Activated T-helper 1 cell treated with Interleukin-2 at 50 U/mL for 16 hours (primary cell): Measurements from ENCODE around the gene CXXC5.

ENCODE experiments used
- DNase-seq: peaks from one replicate; pipeline ENCODE4 v3.0.0-alpha.2; 2020; ENCODE audit warnings: low read depth

CXXC5 gene

DNA sequence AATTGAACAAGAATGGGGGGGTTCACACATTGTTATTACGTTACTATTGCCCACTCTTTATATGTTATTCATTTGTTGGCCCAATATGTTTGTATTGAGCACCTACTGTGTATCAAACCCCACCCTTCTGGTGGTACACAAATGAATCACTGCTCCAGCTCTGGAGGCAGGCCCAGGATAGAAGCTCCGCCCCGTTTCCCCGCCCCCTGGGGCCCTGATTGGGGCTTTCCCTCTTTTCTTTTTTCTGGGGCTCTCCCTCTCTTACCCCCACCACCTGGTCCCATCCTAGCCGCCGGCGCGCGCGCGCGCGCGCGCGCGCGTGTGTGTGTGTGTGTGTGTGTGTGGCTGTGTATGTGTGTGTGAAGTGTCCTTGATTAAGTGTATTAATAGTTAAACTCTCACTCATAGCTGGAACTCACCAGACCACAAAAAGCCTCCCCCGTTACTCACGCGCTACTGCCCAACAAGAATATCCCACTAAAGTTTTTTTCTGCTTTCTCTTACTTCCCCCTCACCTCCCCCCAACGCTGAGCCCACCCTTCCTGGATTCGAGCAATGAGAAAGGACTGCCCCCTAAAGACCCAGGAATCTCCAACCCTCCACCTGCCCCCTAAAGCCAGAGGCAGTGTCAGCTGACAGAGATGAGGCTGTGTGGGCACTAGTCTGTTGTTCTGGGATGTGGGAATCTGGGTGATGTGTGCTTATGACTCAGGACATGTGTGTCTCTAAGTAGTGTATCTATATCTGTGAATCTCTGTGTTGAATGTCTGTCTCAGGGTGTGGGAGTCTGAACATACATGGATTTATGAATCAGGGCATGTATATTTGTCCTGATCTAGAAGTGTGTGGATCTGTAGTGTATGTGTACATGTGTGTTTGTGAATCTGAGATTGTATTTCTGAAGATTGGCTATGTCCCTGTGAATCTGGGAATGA, 4.0 kb downstream of the CXXC5 start:
- DNase-seq: no peak

DNA sequence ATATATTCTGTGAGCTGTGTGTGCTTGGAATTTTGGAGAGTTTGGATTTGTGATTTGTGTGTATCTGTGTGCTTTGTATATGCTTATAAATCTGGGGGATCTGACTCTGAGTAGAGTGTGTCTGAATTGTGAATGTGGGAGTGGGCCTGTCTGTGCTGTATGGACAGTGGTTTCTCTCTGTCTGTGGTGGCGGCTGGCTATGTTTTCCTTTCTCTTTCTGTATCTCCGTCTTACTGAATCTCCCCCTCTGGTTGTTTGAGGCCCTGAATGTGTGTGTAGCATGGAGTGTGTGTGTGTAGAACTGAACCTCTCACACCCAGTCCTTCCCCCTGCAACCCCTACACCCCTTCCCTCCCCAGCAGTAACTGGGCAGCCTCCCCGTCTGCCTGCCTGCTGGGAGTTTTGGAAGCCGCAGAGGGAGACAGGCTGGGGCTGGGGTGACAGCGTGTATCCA, 4.7 kb downstream of the CXXC5 start:
- no peak for DNase-seq

DNA sequence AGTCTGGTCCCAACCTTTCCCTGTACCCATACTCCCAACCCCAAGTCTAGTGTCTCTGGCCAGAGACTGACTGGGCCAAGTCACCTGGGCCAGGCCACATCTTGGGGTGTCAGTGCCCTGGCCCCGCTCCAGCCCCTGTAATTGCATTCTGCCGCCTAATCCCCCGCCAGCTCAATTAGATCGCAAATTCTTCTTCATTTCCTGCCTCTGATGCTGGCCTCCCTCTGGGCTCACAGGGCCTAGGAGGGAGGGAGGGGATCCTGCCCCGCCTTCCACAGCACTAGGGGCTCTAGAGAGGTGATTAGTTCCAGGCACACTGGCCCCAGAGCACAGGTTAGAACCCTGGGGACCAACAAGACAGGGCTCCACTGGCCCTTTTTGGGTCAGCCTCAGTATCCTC, 5.5 kb downstream of the CXXC5 start:
- DNase-seq: no peak

DNA sequence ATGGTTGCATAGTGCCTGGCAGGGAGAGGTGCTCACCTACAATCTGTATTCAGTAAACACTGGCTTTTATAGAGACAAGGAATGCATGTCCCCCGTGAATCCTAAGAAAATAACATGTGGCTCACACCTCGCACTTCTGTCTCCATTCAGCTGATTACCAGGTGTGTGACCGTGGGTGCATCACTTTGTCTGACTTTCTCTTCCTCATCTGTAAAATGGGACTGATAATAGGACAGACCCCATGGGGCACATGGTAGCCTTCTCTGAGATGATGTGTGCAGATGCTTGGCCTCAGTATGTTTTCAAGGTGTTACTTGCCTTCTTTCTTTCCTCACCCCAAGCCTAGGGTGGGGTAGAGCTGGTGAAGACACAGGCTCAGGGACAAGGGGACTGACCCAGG, 6.3 kb downstream of the CXXC5 start:
- no peak for DNase-seq

DNA sequence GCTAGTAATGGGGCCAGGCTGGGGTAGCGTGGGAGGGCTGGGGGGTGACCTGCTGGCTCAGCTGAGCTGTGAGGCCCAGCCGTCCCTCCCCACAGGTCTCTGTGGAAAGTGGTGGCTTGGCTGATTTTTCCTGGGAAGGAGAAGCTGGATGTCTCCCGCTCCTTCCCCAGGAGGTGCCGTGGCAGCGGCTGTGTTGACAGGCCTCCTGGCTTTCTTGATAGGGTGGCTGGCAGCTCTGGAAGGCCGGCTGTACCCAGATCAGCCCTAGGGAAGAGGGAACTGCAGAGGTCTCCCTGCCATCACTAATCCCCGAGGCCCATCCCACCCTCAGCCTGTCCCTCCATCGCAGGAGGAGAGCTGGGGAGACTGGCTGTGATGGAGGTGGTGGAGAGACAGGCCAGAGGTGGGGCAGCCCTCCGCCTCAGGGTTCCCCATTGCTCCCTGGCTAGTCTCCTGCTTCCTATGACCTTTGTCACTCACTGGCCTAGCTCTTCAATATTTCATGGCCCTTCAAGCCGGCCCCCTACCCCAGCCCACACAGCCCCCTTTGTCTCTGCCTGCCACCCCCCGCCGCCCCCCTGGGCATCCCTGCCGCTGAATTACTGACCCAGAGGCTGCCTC, 6.8 kb downstream of the CXXC5 start:
- DNase-seq: no peak

DNA sequence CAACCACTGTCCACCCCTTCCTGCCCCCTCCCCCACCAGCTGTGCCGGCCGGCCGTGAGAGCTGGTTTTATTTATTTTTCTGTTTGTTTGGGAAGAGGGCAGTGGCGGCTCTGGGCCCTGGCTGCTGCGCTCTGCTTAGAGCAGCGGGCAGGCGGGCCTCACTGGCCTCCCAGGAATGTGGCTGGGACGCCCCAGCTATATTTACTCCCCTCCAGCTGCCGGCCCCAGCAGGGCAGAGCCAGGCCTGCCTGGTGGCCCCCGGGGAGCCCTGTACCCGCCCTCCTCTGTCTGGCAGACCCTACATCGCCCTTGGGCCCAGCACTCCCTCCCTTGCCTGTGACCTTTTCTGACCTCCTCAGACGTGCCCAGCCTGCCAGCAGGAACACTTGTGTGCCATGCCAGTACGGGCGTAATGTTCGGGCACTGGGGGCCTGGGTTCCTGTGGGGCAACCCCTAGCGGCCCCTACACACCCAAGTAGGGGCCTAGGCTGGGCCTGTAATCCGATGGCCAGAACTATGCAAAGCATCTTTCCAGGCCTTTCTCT, 7.7 kb downstream of the CXXC5 start:
- DNase-seq: no peak

DNA sequence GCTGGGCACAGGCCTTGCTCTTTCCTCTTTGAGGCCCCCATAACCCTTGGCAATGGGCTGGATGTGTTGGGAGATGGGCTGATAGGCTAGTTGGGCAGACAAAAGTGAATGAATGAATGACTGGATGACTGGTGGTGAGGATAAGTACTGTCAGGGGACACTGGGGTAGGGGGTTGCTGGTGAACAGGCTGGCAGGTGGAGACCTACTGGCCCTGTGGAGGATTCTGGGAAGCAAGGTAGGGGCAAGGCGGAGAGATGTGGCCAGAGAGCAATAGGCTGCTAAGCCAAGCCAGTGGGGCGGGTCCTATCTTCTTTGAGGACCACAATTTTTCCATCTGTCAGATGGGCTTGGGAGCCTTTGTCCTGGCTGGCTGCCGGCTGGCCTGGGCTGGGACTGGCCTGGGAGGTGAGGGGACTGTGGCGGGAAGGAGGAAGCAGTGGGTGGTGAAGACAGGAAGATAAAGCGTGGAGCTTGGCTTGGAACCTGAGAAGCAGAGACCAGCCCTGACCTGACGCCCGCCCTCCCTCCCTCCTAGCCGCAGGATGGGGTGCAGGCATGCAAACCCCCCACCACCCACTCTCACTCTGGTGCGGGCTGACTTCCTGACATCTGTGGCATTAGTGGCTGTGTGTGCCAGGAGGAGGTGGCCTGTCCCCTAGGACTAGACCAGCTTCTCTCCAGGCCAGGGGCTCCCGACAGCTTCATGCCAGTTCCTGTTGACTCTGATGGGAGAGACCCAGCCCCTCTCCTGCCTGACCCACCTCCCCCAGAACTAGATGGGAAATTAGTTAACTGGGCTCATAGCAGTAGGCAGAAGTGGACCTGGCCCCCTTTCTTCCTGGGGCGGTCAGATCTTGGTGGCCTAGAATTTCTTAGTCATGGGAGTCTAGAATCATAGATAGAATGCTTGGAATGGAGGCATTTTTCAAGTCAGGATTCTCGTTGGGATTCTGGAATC, 9.5 kb downstream of the CXXC5 start:
- no peak for DNase-seq

DNA sequence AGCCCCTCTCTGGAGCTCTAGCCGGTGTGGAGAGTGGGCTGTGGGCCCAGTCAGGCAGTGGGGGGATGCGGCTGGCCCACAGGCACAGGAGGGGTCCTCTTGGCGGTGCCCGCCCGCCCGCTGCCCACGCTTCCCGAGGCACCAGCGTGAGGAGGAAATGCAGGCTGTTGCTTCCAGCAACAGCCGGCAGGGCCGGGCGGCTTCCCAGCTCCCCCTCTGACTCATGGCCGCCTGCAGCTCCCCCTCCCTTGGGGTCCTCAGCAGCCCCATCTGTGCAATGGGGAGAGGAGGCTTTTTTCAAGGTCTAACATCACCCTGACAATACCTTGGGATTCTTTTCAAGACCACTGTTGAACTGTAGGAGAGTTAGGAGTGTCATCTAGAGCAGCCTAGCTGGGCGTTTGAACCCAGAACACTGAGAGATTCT, 10.4 kb downstream of the CXXC5 start:
- no peak for DNase-seq

DNA sequence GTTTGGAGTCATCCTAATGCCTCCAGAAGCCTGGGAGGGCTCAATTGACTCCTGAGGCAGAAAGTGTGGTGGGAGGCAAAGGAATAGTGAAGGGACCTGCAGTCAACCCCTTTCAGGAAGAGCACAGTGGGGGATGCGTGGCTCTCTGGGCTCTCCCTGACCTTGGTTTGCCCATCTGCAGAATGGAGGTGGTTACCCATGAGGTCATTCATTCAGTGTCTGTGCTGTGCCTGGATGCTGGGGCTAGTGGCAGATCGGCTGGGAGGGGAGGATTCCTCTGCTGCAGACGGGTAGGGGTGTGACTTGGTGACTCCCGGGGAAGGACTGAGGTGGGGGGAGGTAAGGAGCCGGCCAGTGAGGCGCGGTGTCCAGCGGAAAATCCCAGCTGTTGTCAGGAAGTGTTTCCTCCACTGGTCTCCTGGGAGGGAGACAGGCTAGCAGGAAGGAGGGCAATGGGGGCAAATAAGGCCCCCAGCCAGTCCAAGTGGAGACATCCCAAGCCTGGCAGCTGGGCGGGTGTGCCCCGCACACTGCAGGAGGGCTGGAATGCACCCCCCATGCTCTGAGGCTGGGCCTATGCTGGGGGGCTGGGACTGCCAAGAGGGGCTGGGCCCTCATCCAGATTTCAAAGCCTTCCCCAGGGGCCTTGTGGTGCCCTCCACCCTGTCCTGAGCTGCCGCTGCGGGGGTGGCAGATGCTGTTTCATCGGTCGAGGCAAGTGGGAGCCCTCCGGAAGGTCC, 10.9 kb downstream of the CXXC5 start:
- no peak for DNase-seq

DNA sequence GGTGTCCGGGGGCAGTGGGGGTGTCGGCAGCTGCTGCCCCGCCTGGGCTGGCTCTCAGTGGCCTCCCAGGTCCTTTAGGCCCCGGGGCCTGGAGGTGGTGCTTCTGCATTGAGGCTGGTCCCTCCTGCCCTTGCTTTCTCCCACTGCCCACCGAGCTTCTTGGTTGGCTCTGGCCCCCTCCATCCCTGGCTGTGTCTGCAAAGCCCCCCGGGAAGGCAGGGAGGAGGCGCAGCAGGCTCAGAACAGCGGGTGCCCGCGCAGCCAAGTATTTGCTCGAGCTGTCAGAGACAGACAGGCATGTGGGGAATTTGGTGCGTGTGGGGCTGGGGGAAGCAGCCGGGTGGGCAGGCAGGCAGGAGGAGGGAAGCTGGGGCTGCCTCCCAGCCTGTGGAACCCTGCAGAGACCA, 11.5 kb downstream of the CXXC5 start:
- DNase-seq: no peak

DNA sequence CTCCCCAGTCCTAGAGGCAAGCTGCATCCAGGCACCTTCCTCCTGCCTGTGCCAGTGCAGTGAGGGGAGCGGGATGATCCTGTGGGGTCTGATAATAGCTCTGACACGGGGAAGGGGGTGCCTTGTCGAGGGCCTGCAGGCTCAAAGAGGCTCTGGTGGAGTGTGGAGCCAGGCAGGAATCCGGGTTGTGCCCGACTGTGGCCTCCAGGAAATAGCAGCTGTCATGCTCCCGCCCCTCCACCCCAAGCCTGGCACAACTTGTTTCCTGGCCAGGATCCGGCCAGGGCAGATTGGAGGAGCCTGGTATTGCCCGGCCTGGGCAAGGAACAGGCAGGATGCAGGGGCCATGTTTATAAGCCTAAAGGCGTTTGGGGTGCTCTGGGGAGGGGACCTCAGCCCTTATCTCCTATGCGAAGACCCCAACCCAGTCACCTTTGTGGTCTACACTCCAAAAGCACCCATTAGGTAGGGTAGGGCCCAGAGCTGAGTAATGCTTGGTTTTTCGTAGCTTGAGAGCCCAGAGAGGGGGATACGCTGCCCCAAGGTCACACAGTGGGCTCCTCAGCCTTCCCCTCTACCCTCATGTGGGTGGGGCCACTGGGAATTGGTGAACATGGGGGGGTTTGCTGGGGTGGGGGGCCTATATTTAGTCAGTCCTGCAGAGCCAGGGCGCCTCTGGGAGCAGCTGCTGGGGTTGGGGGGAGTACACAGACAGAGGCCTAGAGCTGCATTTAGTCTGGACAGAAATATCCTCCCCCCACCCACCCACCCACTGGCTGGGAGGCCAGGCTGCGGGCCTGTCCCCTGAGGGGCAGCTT, 12.2 kb downstream of the CXXC5 start:
- no peak for DNase-seq

DNA sequence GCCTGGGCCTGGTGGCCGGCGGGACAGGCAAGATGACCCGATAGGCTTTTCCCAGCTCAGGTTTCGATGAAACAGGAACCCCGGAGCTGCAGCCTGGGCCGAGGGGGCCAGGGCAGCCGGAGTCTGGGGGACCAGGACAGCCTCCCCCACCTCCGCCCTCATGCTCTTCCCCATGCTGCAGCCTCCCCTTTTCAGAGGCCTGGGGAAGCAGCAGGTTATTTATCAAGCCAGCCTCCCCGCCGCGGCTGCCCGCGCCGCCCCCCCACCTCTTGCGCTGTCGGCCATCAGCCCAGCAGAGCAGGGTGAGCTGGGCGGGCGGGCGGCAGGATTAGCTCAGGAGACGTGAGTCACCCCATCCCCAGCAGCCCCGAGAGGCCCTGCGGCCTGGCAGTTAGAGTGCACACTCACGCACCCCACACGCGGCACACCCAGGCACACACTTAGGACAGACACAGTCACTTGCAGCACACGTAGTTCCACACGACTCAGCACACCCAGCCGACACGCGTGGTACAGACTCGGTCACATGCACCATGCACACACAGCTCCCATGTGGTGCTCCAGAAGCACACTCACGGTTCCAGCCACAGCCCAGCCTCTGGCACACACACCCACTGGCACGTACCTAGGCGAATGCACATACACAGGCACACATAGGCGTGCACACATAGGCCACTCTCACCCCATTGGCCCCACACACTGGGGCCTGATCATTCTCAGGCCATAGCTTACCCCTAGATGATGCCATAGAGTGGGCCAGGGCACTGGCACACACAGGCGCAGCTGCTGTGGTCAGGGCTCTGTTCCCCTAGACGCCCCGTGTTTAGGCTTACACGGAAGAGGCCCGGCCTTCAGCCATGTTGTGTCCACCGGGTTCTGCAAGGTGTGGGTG, 13.0 kb downstream of the CXXC5 start:
- no peak for DNase-seq

DNA sequence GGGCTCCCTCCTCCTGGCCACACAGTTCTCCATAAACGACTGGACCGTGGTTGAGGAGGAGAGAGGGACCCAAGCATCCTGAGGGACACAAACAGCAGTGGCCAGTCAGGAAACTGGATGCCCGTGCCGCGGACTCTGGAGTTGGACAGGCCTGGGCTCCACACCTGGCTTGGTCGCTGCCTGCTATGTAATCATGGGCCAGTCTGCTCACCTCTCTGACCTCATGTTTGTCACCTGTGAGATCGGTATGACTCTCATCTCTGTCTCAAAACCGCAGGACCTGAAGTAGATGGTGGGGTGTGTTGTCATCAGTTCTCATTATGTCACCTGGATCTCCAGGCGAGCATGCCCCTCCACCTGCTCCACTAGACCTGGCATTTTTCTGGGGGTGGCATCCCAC, 14.5 kb downstream of the CXXC5 start:
- DNase-seq: no peak

DNA sequence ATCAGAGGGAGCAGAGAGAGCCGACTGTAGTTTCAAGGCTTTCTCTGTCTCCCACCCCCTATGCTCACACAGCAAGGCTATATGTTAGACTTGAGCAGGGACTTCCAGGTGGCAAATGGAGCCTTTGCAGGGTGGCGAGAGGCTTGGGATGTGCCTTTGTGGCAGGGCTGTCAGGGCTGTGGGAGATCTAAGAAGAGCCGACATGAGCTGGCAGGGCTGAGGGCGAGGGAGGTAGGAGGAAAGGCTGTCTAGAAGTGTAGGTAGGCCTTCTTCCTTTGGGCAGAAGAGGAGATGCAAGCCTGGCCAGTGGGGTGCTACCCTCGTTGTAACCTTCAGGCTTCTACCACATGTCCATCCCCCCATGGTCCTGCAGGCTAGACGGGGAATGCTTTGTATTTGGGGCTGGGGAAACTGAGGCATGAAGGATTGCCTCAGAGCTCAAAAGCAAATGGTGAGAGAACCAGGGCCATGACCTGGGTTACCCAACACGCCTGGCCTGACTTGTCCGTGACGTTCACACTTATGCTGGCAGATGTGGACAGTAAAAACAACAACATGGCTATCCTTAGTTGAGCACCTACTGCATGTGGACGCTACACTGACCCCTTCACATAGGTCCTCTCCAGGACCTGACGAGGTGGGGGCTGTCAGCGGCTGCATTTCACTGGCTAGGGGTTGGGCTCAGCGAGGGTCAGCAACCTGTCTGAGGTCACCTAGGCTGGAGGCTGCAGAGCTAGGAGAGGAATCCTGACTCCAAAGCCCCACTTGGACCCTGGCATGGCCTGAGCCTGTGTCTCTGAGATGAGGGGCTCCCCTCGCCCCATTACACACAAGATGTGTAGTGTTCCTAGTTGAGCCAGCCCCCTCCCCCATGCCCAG, 15.3 kb downstream of the CXXC5 start:
- DNase-seq: no peak

DNA sequence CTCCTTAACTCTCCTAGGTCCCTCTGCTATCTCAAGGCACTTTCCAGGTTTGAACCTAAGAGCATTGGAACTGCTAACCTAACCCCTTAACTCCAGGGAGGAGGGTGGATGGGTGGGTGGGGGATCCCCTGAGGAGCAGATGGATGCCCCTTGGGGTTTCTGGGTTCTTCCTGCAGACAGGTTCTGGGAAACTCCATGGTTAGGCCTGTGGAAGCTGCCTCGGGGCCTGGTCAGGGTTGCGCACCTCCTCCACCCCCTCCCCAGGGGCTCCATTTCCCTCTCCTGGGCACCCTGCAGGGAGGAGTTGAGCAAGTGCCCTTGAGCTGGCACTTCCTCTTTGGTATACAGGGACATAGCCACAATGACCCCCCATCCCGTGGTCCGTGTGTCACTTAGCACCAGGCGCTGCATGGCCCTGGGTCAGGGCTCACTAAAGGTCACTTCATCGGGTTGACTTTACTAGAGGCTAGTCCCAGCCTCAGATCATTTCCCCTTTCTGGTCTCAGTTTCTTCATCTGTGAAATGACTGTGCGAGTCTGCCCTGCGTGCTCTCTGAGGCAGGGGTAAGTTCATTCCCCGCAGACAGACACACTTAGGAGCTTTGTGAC, 16.0 kb downstream of the CXXC5 start:
- no peak for DNase-seq

DNA sequence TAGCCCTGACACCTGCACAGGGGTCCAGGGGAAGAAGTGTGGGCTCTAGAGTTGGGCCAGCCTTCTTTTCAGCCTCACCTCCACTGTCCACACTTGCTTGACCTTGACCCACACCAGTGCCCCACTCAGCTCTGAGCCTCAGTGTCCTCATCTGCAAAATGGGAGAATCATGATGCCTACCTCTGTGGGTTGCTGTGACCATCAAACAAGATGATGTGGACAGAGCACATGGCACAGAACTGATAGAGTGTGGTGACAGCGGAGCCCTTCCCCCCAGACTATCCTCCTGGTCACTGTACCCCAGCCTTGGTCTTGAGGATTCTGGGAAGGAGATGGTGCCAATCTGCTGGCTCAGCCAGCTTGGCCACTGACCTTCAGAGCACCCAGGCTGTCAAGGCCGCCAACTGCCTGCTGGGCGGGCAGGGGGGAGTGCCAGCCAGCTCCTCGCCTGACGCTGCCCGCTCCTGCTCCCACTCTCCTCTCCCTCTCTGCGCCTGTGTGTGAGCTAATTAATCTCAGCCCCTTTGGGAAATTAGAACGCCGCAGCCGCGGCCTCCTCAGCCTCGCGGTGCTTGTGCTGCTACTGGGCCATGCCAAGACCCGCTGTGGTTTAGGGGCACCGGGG, 16.7 kb downstream of the CXXC5 start:
- DNase-seq: no peak

DNA sequence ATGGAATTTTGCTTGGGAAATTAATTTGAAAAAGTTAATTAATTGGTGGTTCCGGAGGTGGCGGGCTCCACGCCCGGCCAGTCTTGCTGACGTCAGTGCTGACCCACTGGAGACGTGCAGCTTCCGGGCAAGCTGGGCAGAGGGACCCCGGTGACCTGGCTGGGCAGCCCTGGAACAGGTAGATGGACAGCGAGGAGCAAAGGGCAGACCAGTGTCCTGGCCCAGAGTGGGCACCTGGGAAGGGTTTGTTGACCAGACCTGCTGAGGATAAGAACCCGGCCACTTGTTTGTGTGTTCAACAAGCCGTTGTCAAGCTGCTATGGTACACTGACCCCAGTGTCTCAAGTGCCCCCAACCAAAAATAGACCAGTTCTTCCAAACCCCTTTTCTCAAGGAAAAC, 17.5 kb downstream of the CXXC5 start:
- no peak for DNase-seq
